ENCODE results near the gene RNF7.

- TF ChIP-seq REST (IDR thresholded peaks at IDR 0.05; ENCODE audit: insufficient replicate concordance, low read depth) = no peak
- TF ChIP-seq CTCF (IDR thresholded peaks at IDR 0.05; ENCODE audit: insufficient read depth, low read length) = no peak
- no peak for TF ChIP-seq POLR2AphosphoS5 (IDR thresholded peaks at IDR 0.05; ENCODE audit: low read depth)
Measured at GRCh38 chr3:141707741-141708203, 30.3 kb upstream of the RNF7 start.

All from HL-60 (cell line).